Liver (tissue), 9 donors: ENCODE measurements around the gene GLT8D2. TPM values are rescaled to one million over a fixed set of nuclear protein-coding genes. Genes with fewer than 3 reads are reported as not detected.

Experiments used
- DNase-seq: peaks from one replicate; pipeline ENCODE4 v3.0.0-alpha.2; 2017; ENCODE audit warnings: low spot score
- H3K27ac ChIP-seq, 2 donors: one replicate each; pipeline ENCODE4 v1.7.0; 2013; ENCODE audit warnings: inconsistent platforms in 2 of 2, low read length in 2 of 2, control low read depth in 1 of 2, low read depth in 1 of 2, mild to moderate bottlenecking in 1 of 2
- H3K27me3 ChIP-seq, 4 donors: one replicate each; pipeline versions ENCODE4 v1.6.1 to v1.7.0; 2013; ENCODE audit warnings: low read length in 3 of 4, inconsistent platforms in 1 of 4, mild to moderate bottlenecking in 1 of 4, moderate library complexity in 1 of 4; ENCODE audit not compliant: control insufficient read depth in 4 of 4, insufficient read depth in 4 of 4
- H3K36me3 ChIP-seq, 4 donors: one replicate each; pipeline versions ENCODE4 v1.6.1 to v1.7.0; 2013; ENCODE audit warnings: low read length in 3 of 4, mild to moderate bottlenecking in 3 of 4, low read depth in 1 of 4, moderate library complexity in 1 of 4; ENCODE audit not compliant: control insufficient read depth in 4 of 4, insufficient read depth in 3 of 4
- H3K4me1 ChIP-seq, 4 donors: one replicate each; pipeline versions ENCODE4 v1.6.1 to v1.7.0; 2013; ENCODE audit warnings: low read length in 3 of 4, mild to moderate bottlenecking in 3 of 4, moderate library complexity in 1 of 4; ENCODE audit not compliant: control insufficient read depth in 4 of 4, insufficient read depth in 4 of 4
- H3K4me3 ChIP-seq, 3 donors: one replicate each; pipeline versions ENCODE4 v1.6.1 to v1.7.0; 2013; ENCODE audit warnings: low read length in 3 of 3, control low read depth in 1 of 3, low read depth in 1 of 3, mild to moderate bottlenecking in 1 of 3
- H3K9ac ChIP-seq, 2 donors: one replicate each; pipeline ENCODE4 v1.7.0; 2013; ENCODE audit warnings: low read length in 2 of 2, mild to moderate bottlenecking in 2 of 2, moderate library complexity in 2 of 2, control low read depth in 1 of 2, low read depth in 1 of 2
- H3K9me3 ChIP-seq, 4 donors: one replicate each; pipeline versions ENCODE4 v1.6.1 to v1.7.0; 2013; ENCODE audit warnings: low read length in 3 of 4; ENCODE audit not compliant: control insufficient read depth in 4 of 4
- ATF3 ChIP-seq: IDR thresholded peaks from 2 replicates; pipeline ENCODE4 v1.6.1; 2016; ENCODE audit warnings: antibody characterized with exemption
- CTCF ChIP-seq: fragments of 150-350 bp; IDR thresholded peaks from 2 replicates; pipeline ENCODE4 v1.5.1; 2017; ENCODE audit warnings: improper control_type of control experiment, low read depth, low read length; ENCODE audit not compliant: missing input control
- EGR1 ChIP-seq, 2 donors: IDR thresholded peaks; 2 replicates each; pipeline ENCODE4 v1.6.1; 2016 to 2018; ENCODE audit warnings: antibody characterized with exemption in 2 of 2, low read depth in 2 of 2
- FOXA1 ChIP-seq: IDR thresholded peaks from 2 replicates; pipeline ENCODE4 v1.6.1; 2016; ENCODE audit warnings: antibody characterized with exemption
- FOXA2 ChIP-seq: IDR thresholded peaks from 2 replicates; pipeline ENCODE4 v1.6.1; 2016; ENCODE audit warnings: antibody characterized with exemption
- GABPA ChIP-seq, 2 donors: IDR thresholded peaks in 1 of 2; conservative IDR thresholded peaks in 1 of 2; 2 replicates each; pipeline ENCODE4 v1.6.1; 2016; ENCODE audit warnings: antibody characterized with exemption in 2 of 2, mild to moderate bottlenecking in 1 of 2, moderate library complexity in 1 of 2
- HNF4A ChIP-seq, 2 donors: conservative IDR thresholded peaks; 2 replicates each; pipeline ENCODE4 v1.6.1; 2016; ENCODE audit warnings: antibody characterized with exemption in 2 of 2, mild to moderate bottlenecking in 2 of 2
- HNF4G ChIP-seq: IDR thresholded peaks from 2 replicates; pipeline ENCODE4 v1.6.1; 2016; ENCODE audit warnings: antibody characterized with exemption
- JUND ChIP-seq, 2 donors: IDR thresholded peaks; 2 replicates each; pipeline ENCODE4 v1.6.1; 2016; ENCODE audit warnings: antibody characterized with exemption in 2 of 2
- MAX ChIP-seq: IDR thresholded peaks from 2 replicates; pipeline ENCODE4 v1.6.1; 2016; ENCODE audit warnings: antibody characterized with exemption
- NR2F2 ChIP-seq: IDR thresholded peaks from 2 replicates; pipeline ENCODE4 v1.6.1; 2016; ENCODE audit warnings: antibody characterized with exemption
- RAD21 ChIP-seq, 2 donors: IDR thresholded peaks; 2 replicates each; pipeline ENCODE4 v1.6.1; 2016; ENCODE audit warnings: antibody characterized with exemption in 2 of 2, mild to moderate bottlenecking in 2 of 2
- REST ChIP-seq: IDR thresholded peaks from 2 replicates; pipeline ENCODE4 v1.6.1; 2016; ENCODE audit warnings: antibody characterized with exemption, mild to moderate bottlenecking
- RXRA ChIP-seq, 2 donors: IDR thresholded peaks; 2 replicates each; pipeline ENCODE4 v1.6.1; 2017 to 2018; ENCODE audit warnings: antibody characterized with exemption in 2 of 2, mild to moderate bottlenecking in 1 of 2
- SP1 ChIP-seq: IDR thresholded peaks from 2 replicates; pipeline ENCODE4 v1.6.1; 2018; ENCODE audit warnings: antibody characterized with exemption, mild to moderate bottlenecking
- TAF1 ChIP-seq: conservative IDR thresholded peaks from 2 replicates; pipeline ENCODE4 v1.6.1; 2016; ENCODE audit warnings: antibody characterized with exemption, mild to moderate bottlenecking
- YY1 ChIP-seq: IDR thresholded peaks from 2 replicates; pipeline ENCODE4 v1.6.1; 2016; ENCODE audit warnings: antibody characterized with exemption, mild to moderate bottlenecking
- ZBTB33 ChIP-seq: IDR thresholded peaks from 2 replicates; pipeline ENCODE4 v1.6.1; 2016; ENCODE audit warnings: antibody characterized with exemption
- WGBS: extraction: QIAGEN DNeasy Blood & Tissue Kit; methylation state at CpG from one replicate; pipeline ENCODE4 v1.1.7; 2013; 5-methylcytosine and 5-hydroxymethylcytosine counted together
- polyA plus RNA-seq, 2 donors: library from polyadenylated mRNA; stranded (reverse) in 1 of 2; unstranded in 1 of 2; fragments of 200-250 nt in 1 of 2; fragments of >200 nt in 1 of 2; fragmentation: Nextera tagmentation in 1 of 2; extraction: Ambion mirVana in 1 of 2; gene quantifications; one replicate each; pipeline versions ENCODE4 v1.2.1 to v1.2.3, GENCODE V29; 2013 to 2015
- total RNA-seq, 2 donors: library from RNA; depleted of rRNA; stranded (reverse); fragments of >200 nt; gene quantifications; one replicate each; pipeline ENCODE4 v1.2.3, GENCODE V29; 2014
- donor health status: healthy.
- donor health status: healthy.
- donor health status: healthy.
- donor health status: healthy.
- donor health status: healthy.

Gene GLT8D2
- total and polyA plus RNA-seq, 4 donors: 0.79 to 1.4 (median 1.2) TPM

- Histone ChIP-seq H3K9ac (no peak overlapping the region), H3K4me1 (peaks cover 1 to 8% (median 5%) of the 10 kb centered on the region in 4 donors), H3K27ac (no peak overlapping the region), H3K36me3 (peaks cover 0 to 5% (median 2%) of the 10 kb centered on the region in 4 donors), H3K4me3 (no peak overlapping the region), H3K27me3 (no peaks in the 10 kb centered on the region), H3K9me3 (no peaks in the 10 kb centered on the region)
- DNase-seq: no peak
- WGBS: 97% methylated on average over 1 of the region's 1 CpG
- TF ChIP-seq GABPA (IDR thresholded peaks at IDR 0.05 in 1 of 2, conservative IDR thresholded peaks at IDR 0.05 in 1 of 2): no peak
- no peak for TF ChIP-seq SP1
- TF ChIP-seq MAX: no peak
- no peak for TF ChIP-seq RXRA (IDR thresholded peaks at IDR 0.05)
- TF ChIP-seq ATF3: no peak
- TF ChIP-seq HNF4G: no peak
- no peak for TF ChIP-seq HNF4A (conservative IDR thresholded peaks at IDR 0.05)
- no peak for TF ChIP-seq RAD21 (IDR thresholded peaks at IDR 0.05)
- TF ChIP-seq NR2F2: no peak
- TF ChIP-seq ZBTB33: no peak
- no peak for TF ChIP-seq YY1
- TF ChIP-seq FOXA1: no peak
- TF ChIP-seq REST: no peak
- no peak for TF ChIP-seq FOXA2
- TF ChIP-seq CTCF: no peak
- TF ChIP-seq TAF1: no peak
- no peak for TF ChIP-seq JUND (IDR thresholded peaks at IDR 0.05)
- no peak for TF ChIP-seq EGR1 (IDR thresholded peaks at IDR 0.05; ENCODE audit: low read depth in 2 of 2)
Measured at GRCh38 chr12:104073699-104074098, 23.7 kb upstream of the GLT8D2 start.
